GM19467 (cell line): ENCODE results near the gene SLC38A9.
"Not testable (repeated sequence)": the region's sequence is repeated elsewhere in the genome, so short reads cannot be mapped to it uniquely, and the experiment has no call there.

Source experiments
- ATAC-seq: cut with Tn5 transposase; IDR thresholded peaks from one replicate; pipeline ENCODE4 v1.9.1; 2021; ENCODE audit warnings: mild to moderate bottlenecking, moderate library complexity; ENCODE audit not compliant: unreplicated experiment

The SLC38A9 gene

GRCh38 chr5:55613112-55613868 lies 98.8 kb downstream of the SLC38A9 start:
- no peak for ATAC-seq

GRCh38 chr5:55610542-55610941 lies 101.6 kb downstream of the SLC38A9 start:
- ATAC-seq: no peak

GRCh38 chr5:55609413-55609812 lies 102.7 kb downstream of the SLC38A9 start:
- no peak for ATAC-seq

GRCh38 chr5:55608595-55609349 lies 103.4 kb downstream of the SLC38A9 start:
- ATAC-seq: no peak

- not testable (repeated sequence) for ATAC-seq
Measured at GRCh38 chr5:55607309-55607708, 104.8 kb downstream of the SLC38A9 start.

- no peak for ATAC-seq
Measured at GRCh38 chr5:55604611-55605067, 107.5 kb downstream of the SLC38A9 start.

- ATAC-seq: no peak
Measured at GRCh38 chr5:55603922-55604321, 108.2 kb downstream of the SLC38A9 start.

- no peak for ATAC-seq
Measured at GRCh38 chr5:55601628-55602027, 110.5 kb downstream of the SLC38A9 start.

- no peak for ATAC-seq
Measured at GRCh38 chr5:55601204-55601618, 110.9 kb downstream of the SLC38A9 start.

- no peak for ATAC-seq
Measured at GRCh38 chr5:55600497-55601203, 111.5 kb downstream of the SLC38A9 start.

- ATAC-seq: no peak
Measured at GRCh38 chr5:55600086-55600485, 112.0 kb downstream of the SLC38A9 start.

GRCh38 chr5:55599148-55600050 lies 112.7 kb downstream of the SLC38A9 start:
- ATAC-seq: no peak

GRCh38 chr5:55597014-55597981 lies 114.8 kb downstream of the SLC38A9 start:
- ATAC-seq: no peak

- no peak for ATAC-seq
Measured at GRCh38 chr5:55594671-55595070, 117.5 kb downstream of the SLC38A9 start.

GRCh38 chr5:55593115-55593472 lies 119.0 kb downstream of the SLC38A9 start:
- ATAC-seq: no peak

- no peak for ATAC-seq
Measured at GRCh38 chr5:55592388-55593114, 119.6 kb downstream of the SLC38A9 start.

GRCh38 chr5:55591686-55592085 lies 120.4 kb downstream of the SLC38A9 start:
- no peak for ATAC-seq

- no peak for ATAC-seq
Measured at GRCh38 chr5:55585206-55585610, 126.9 kb downstream of the SLC38A9 start.
